Measurements from ENCODE around the gene POLE2.

- TF ChIP-seq EZH2phosphoT487 (IDR thresholded peaks at IDR 0.05; ENCODE audit: borderline replicate concordance, low read length) (no peak), CTCF (IDR thresholded peaks at IDR 0.05; ENCODE audit: low read depth, low read length, poor library complexity, severe bottlenecking) (no peak)
Measured at GRCh38 chr14:49640540-49641417, 47.2 kb downstream of the POLE2 start.
